HepG2 (cell line): ENCODE measurements around the gene INF2. TPM values are rescaled to one million over a fixed set of nuclear protein-coding genes. Genes with fewer than 3 reads are reported as not detected.

Experiments
- ATAC-seq: fragments of 200-7000 bp; cut with Tn5 transposase; 3 replicates; pipeline ENCODE4 v1.9.1; 2020; ENCODE audit warnings: mild to moderate bottlenecking, moderate library complexity
- BruUV-seq: library from RNA; stranded (reverse); fragments of 400-500 nt; replicated peaks from 2 replicates; lab custom pipeline; 2021; lab: Mats Ljungman, UMichigan
- CTCF ChIA-PET: fragments of 300-600 bp; formaldehyde crosslinking; extraction: SDS; loops from one replicate; lab custom pipeline; 2021; ENCODE audit warnings: low total read pairs, inconsistent platforms, low intra/inter-chr PET ratio; lab: Yijun Ruan, JAX
- POLR2A ChIA-PET: fragments of 350-600 bp; sonication (Branson Sonifier 250); formaldehyde crosslinking; loops from one replicate; lab custom pipeline; 2020; ENCODE audit warnings: antibody characterized with exemption, inconsistent platforms; lab: Yijun Ruan, JAX
- DNase-seq: peaks from one replicate; pipeline ENCODE4 v3.0.0-alpha.2; 2015; ENCODE audit warnings: low spot score
- FAIRE-seq: peaks from 3 replicates; lab custom pipeline; 2011; peaks lifted over from hg19 to GRCh38; lab: Jason Lieb, UNC
- H2AFZ ChIP-seq: one replicate; pipeline ENCODE4 v1.6.1; 2011; ENCODE audit warnings: low read length, inconsistent platforms
- H3K27ac ChIP-seq: fragments of 300-600 bp; 3 replicates; pipeline ENCODE4 v1.8.0; 2011; ENCODE audit warnings: mixed run types, mild to moderate bottlenecking, mixed read lengths, low read length, inconsistent platforms; ENCODE audit not compliant: insufficient read depth; ENCODE audit errors: extremely low read length
- H3K27me3 ChIP-seq, 2 experiments: fragments of 200-600 bp in 1 of 2; 2 replicates in 1 of 2; 3 replicates in 1 of 2; pipeline versions ENCODE4 v1.6.0 to v1.8.0; 2011; ENCODE audit warnings: low read length in 2 of 2, mild to moderate bottlenecking in 2 of 2, moderate library complexity in 2 of 2, inconsistent platforms in 1 of 2; ENCODE audit not compliant: insufficient read depth in 2 of 2, control insufficient read depth in 1 of 2
- H3K36me3 ChIP-seq, 2 experiments: fragments of 200-600 bp in 1 of 2; replicated peaks in 1 of 2; 2 replicates in 1 of 2; 3 replicates in 1 of 2; pipeline versions ENCODE4 v1.5.1 to v1.8.0; 2011; ENCODE audit warnings: low read length in 2 of 2, inconsistent platforms in 1 of 2; ENCODE audit not compliant: insufficient read depth in 2 of 2, control insufficient read depth in 1 of 2
- H3K4me1 ChIP-seq: 2 replicates; pipeline ENCODE4 v1.5.1; 2012; ENCODE audit warnings: low read length, inconsistent platforms; ENCODE audit not compliant: insufficient read depth
- H3K4me2 ChIP-seq: 2 replicates; pipeline ENCODE4 v1.6.0; 2011; ENCODE audit warnings: low read depth, low read length, inconsistent platforms
- H3K4me3 ChIP-seq, 3 experiments: fragments of 200-600 bp in 1 of 3; sonication (generic), shearing (Covaris generic) in 1 of 3; replicated peaks in 1 of 3; 2 replicates each; pipeline ENCODE4 v1.5.1; 2011 to 2016; ENCODE audit warnings: low read length in 3 of 3, inconsistent platforms in 2 of 3, low read depth in 2 of 3, mild to moderate bottlenecking in 2 of 3, control low read depth in 1 of 3, mixed read lengths in 1 of 3; ENCODE audit not compliant: insufficient read depth in 1 of 3
- H3K79me2 ChIP-seq: one replicate; pipeline ENCODE4 v1.6.1; 2011; ENCODE audit warnings: low read length, inconsistent platforms; ENCODE audit not compliant: insufficient read depth
- H3K9ac ChIP-seq: 2 replicates; pipeline ENCODE4 v1.6.0; 2011; ENCODE audit warnings: mild to moderate bottlenecking, low read depth, low read length, inconsistent platforms; ENCODE audit not compliant: insufficient read depth
- H3K9me3 ChIP-seq: 2 replicates; pipeline ENCODE4 v1.5.1; 2012; ENCODE audit warnings: mild to moderate bottlenecking, low read length
- H4K20me1 ChIP-seq: 2 replicates; pipeline ENCODE4 v1.6.0; 2011; ENCODE audit warnings: inconsistent platforms, mild to moderate bottlenecking, low read length, moderate library complexity; ENCODE audit not compliant: insufficient read depth
- ARID5B ChIP-seq: IDR thresholded peaks from 2 replicates; pipeline ENCODE4 v1.4.0; 2020; ENCODE audit warnings: mild to moderate bottlenecking, missing genetic modification reagents
- DNMT1 ChIP-seq: sonication (generic); formaldehyde crosslinking; IDR thresholded peaks from 2 replicates; pipeline ENCODE4 v1.5.1; 2020; ENCODE audit warnings: mild to moderate bottlenecking, missing genetic modification reagents
- HES4 ChIP-seq: sonication (generic); formaldehyde crosslinking; IDR thresholded peaks from 2 replicates; pipeline ENCODE4 v1.9.0; 2021; ENCODE audit warnings: mild to moderate bottlenecking, missing genetic modification reagents, borderline replicate concordance
- KLF12 ChIP-seq: sonication (generic); formaldehyde crosslinking; IDR thresholded peaks from 2 replicates; pipeline ENCODE4 v1.4.0; 2020; ENCODE audit warnings: missing genetic modification reagents, borderline replicate concordance
- MXI1 ChIP-seq: IDR thresholded peaks from 3 replicates; pipeline ENCODE4 v1.6.1; 2012; ENCODE audit warnings: low read depth, low read length, inconsistent platforms, borderline replicate concordance
- NPAS2 ChIP-seq: sonication (generic); formaldehyde crosslinking; IDR thresholded peaks from 2 replicates; pipeline ENCODE4 v1.8.0; 2022; ENCODE audit warnings: mild to moderate bottlenecking, missing genetic modification reagents, borderline replicate concordance
- PHF5A ChIP-seq: IDR thresholded peaks from one replicate; pipeline ENCODE4 v1.6.1; 2018; ENCODE audit warnings: low read depth, missing genetic modification reagents; ENCODE audit not compliant: unreplicated experiment
- SMC3 ChIP-seq: IDR thresholded peaks from 2 replicates; pipeline ENCODE4 v1.6.1; 2011; ENCODE audit warnings: low read length, improper control_type of control experiment
- TBP ChIP-seq: sonication (generic); formaldehyde crosslinking; IDR thresholded peaks from 2 replicates; pipeline ENCODE4 v1.5.0; 2020; ENCODE audit warnings: missing genetic modification reagents
- TERF1 ChIP-seq: sonication (generic); formaldehyde crosslinking; IDR thresholded peaks from 2 replicates; pipeline ENCODE4 v1.8.0; 2022; ENCODE audit warnings: mild to moderate bottlenecking, missing genetic modification reagents, moderate library complexity
- TMF1 ChIP-seq: sonication (generic); formaldehyde crosslinking; IDR thresholded peaks from 2 replicates; pipeline ENCODE4 v1.8.1; 2022; ENCODE audit warnings: low read depth, missing genetic modification reagents
- ZNF549 ChIP-seq: sonication (generic); formaldehyde crosslinking; IDR thresholded peaks from 2 replicates; pipeline ENCODE4 v1.5.0; 2020; ENCODE audit warnings: missing genetic modification reagents
- ZNF773 ChIP-seq: sonication (generic); formaldehyde crosslinking; IDR thresholded peaks from 2 replicates; pipeline ENCODE4 v1.4.0; 2020; ENCODE audit warnings: missing genetic modification reagents, borderline replicate concordance
- ZNF775 ChIP-seq: sonication (generic); formaldehyde crosslinking; IDR thresholded peaks from 2 replicates; pipeline ENCODE4 v1.4.0; 2020; ENCODE audit warnings: missing genetic modification reagents, mild to moderate bottlenecking, moderate library complexity, borderline replicate concordance
- ZNF782 ChIP-seq: sonication (generic); formaldehyde crosslinking; IDR thresholded peaks from 2 replicates; pipeline ENCODE4 v1.4.0; 2020; ENCODE audit warnings: missing genetic modification reagents, mild to moderate bottlenecking, borderline replicate concordance
- ZSCAN29 ChIP-seq: sonication (generic); formaldehyde crosslinking; conservative IDR thresholded peaks from 2 replicates; pipeline ENCODE4 v1.4.0; 2020; ENCODE audit warnings: mild to moderate bottlenecking, missing genetic modification reagents
- WGBS: methylation state at CpG from one replicate; pipeline ENCODE4 v1.1.6; 2017; ENCODE audit warnings: low lambda C conversion rate; 5-methylcytosine and 5-hydroxymethylcytosine counted together
- in situ Hi-C: cut with HindIII; loops from 2 replicates; pipeline ENCODE4 v1.10.0; 2017; ENCODE audit warnings: low pct_unique_long_range_greater_than_20kb; ENCODE audit not compliant: extremely low pct_ligation_motif_present
- intact Hi-C: fragments of 100-400 bp; cut with micrococcal nuclease; formaldehyde crosslinking; loops from one replicate; pipeline ENCODE4 v1.10.0; 2022; ENCODE audit not compliant: unreplicated experiment
- polyA plus RNA-seq, 8 experiments: library from polyadenylated mRNA; depleted of rRNA in 3 of 8; stranded (reverse) in 7 of 8; unstranded in 1 of 8; fragments of >200 nt; fragmentation: Illumina TruSeq in 4 of 8; extraction: Trizol in 4 of 8; gene quantifications; 2 replicates each; pipeline versions ENCODE4 v1.2.1 to v1.2.3, GENCODE V29; 2011 to 2016; ENCODE audit warnings: low read depth in 4 of 8, missing spikeins in 1 of 8, mixed read lengths in 1 of 8; ENCODE audit not compliant: insufficient read depth in 1 of 8
- total RNA-seq, 5 experiments: library from RNA; depleted of rRNA; stranded (reverse); fragments of >200 nt; fragmentation: Illumina TruSeq; extraction: Trizol; gene quantifications; 2 replicates each; pipeline ENCODE4 v1.2.3, GENCODE V29; 2016; ENCODE audit warnings: low read depth in 1 of 5

The INF2 gene
- total and polyA plus RNA-seq, 2 of the 13 experiments (the other 11 are each of a cell fraction or from before 2014, with no cell fraction given), result 16.4 to 26.4 TPM

GRCh38 chr14:104684449-104684821 lies 5.0 kb upstream of the INF2 start:
- H3K27ac ChIP-seq, result no peak overlapping the region
- CTCF ChIA-PET, result interaction anchor here (1.4 kb wide), 2 partner anchors 18 to 24 kb away, joined by 4 to 5 read pairs; no protein-coding TSS in a partner anchor

More at GRCh38 chr14:104684449-104684821, 5.0 kb upstream of the INF2 start:
- H3K9me3 ChIP-seq, result no peaks in the 10 kb centered on the region
- TF ChIP-seq ZNF549 (CRISPR knock-in tag) (no peak), TMF1 (CRISPR knock-in tag) (no peak), PHF5A (CRISPR knock-in tag) (no peak), HES4 (no peak), ARID5B (CRISPR knock-in tag) (no peak), KLF12 (CRISPR knock-in tag) (no peak), ZNF773 (CRISPR knock-in tag) (no peak), ZSCAN29 (CRISPR knock-in tag) (no peak), ZNF775 (CRISPR knock-in tag) (no peak), MXI1 (no peak), ZNF782 (no peak), TERF1 (CRISPR knock-in tag) (no peak), SMC3 (no peak), TBP (no peak), DNMT1 (CRISPR knock-in tag) (no peak), NPAS2 (no peak)
- no TSS peak for BruUV-seq
- H2AFZ ChIP-seq, result no peak overlapping the region
- peaks cover 85% of the 10 kb centered on the region for H3K4me1 ChIP-seq
- DNase-seq, result no peak
- no peaks in the 10 kb centered on the region for H3K36me3 ChIP-seq
- FAIRE-seq, result no peak
- POLR2A ChIA-PET, result interaction anchor here (3.4 kb wide), 1 partner anchor 19 kb away, joined by 26 read pairs; no protein-coding TSS in a partner anchor
- H3K27me3 ChIP-seq, result no peaks in the 10 kb centered on the region
- H3K79me2 ChIP-seq, result no peaks in the 10 kb centered on the region
- intact Hi-C loops (no loop called here), in situ Hi-C loops (no loop called here)
- WGBS, result 88% methylated on average over 9 of the region's 10 CpGs
- no peak overlapping the region for H3K4me3 ChIP-seq
- no peak overlapping the region for H3K4me2 ChIP-seq
- no peak overlapping the region for H3K9ac ChIP-seq
- no peak for ATAC-seq
- H4K20me1 ChIP-seq, result no peaks in the 10 kb centered on the region
